Measurements from ENCODE around the gene LRRC15.

Gene LRRC15

GRCh38 chr3:194384569-194385001 lies 15.0 kb upstream of the LRRC15 start:
- Histone ChIP-seq H3K9me3 (ENCODE audit: low read length) (no peaks in the 10 kb centered on the region), H3K27ac (ENCODE audit: low read depth, low read length) (no peak overlapping the region), H3K4me3 (ENCODE audit: low read depth in 1 of 2, low read length in 2 of 2) (no peak overlapping the region), H3K36me3 (ENCODE audit: insufficient read depth, low read length) (no peaks in the 10 kb centered on the region), H3K9ac (ENCODE audit: low read length) (no peak overlapping the region), H3K27me3 (ENCODE audit: control insufficient read depth in 1 of 2, insufficient read depth in 2 of 2, low read length in 2 of 2) (no peaks in the 10 kb centered on the region), H3K4me1 (ENCODE audit: insufficient read depth, low read length) (no peaks in the 10 kb centered on the region)

GRCh38 chr3:194384156-194384555 lies 14.6 kb upstream of the LRRC15 start:
- H3K4me3 ChIP-seq (ENCODE audit: low read depth in 1 of 2, low read length in 2 of 2) = no peak overlapping the region
- no peaks in the 10 kb centered on the region for H3K36me3 ChIP-seq (ENCODE audit: insufficient read depth, low read length)

GRCh38 chr3:194383276-194383940 lies 13.9 kb upstream of the LRRC15 start:
- Histone ChIP-seq H3K36me3 (ENCODE audit: insufficient read depth, low read length) (no peaks in the 10 kb centered on the region), H3K27me3 (ENCODE audit: control insufficient read depth in 1 of 2, insufficient read depth in 2 of 2, low read length in 2 of 2) (no peaks in the 10 kb centered on the region), H3K4me3 (ENCODE audit: low read depth in 1 of 2, low read length in 2 of 2) (no peak overlapping the region), H3K9me3 (ENCODE audit: low read length) (no peaks in the 10 kb centered on the region), H3K9ac (ENCODE audit: low read length) (no peak overlapping the region), H3K27ac (ENCODE audit: low read depth, low read length) (no peak overlapping the region), H3K4me1 (ENCODE audit: insufficient read depth, low read length) (no peaks in the 10 kb centered on the region)

More at GRCh38 chr3:194384156-194384555, 14.6 kb upstream of the LRRC15 start:
- Histone ChIP-seq H3K27ac (ENCODE audit: low read depth, low read length) (no peak overlapping the region), H3K9me3 (ENCODE audit: low read length) (no peaks in the 10 kb centered on the region), H3K4me1 (ENCODE audit: insufficient read depth, low read length) (no peaks in the 10 kb centered on the region), H3K9ac (ENCODE audit: low read length) (no peak overlapping the region), H3K27me3 (ENCODE audit: control insufficient read depth in 1 of 2, insufficient read depth in 2 of 2, low read length in 2 of 2) (no peaks in the 10 kb centered on the region)

- Histone ChIP-seq H3K9ac (ENCODE audit: low read length) (no peak overlapping the region), H3K4me1 (ENCODE audit: insufficient read depth, low read length) (no peaks in the 10 kb centered on the region), H3K27me3 (ENCODE audit: control insufficient read depth in 1 of 2, insufficient read depth in 2 of 2, low read length in 2 of 2) (no peaks in the 10 kb centered on the region), H3K27ac (ENCODE audit: low read depth, low read length) (no peak overlapping the region), H3K36me3 (ENCODE audit: insufficient read depth, low read length) (no peaks in the 10 kb centered on the region), H3K4me3 (ENCODE audit: low read depth in 1 of 2, low read length in 2 of 2) (no peak overlapping the region), H3K9me3 (ENCODE audit: low read length) (no peaks in the 10 kb centered on the region)
Measured at GRCh38 chr3:194382892-194383223, 13.3 kb upstream of the LRRC15 start.

- H3K4me1 ChIP-seq (ENCODE audit: insufficient read depth, low read length) = no peaks in the 10 kb centered on the region
- no peak overlapping the region for H3K27ac ChIP-seq (ENCODE audit: low read depth, low read length)
- H3K9ac ChIP-seq (ENCODE audit: low read length) = no peak overlapping the region
- no peak overlapping the region for H3K4me3 ChIP-seq (ENCODE audit: low read depth in 1 of 2, low read length in 2 of 2)
- H3K36me3 ChIP-seq (ENCODE audit: insufficient read depth, low read length) = no peaks in the 10 kb centered on the region
- H3K27me3 ChIP-seq (ENCODE audit: control insufficient read depth in 1 of 2, insufficient read depth in 2 of 2, low read length in 2 of 2) = no peaks in the 10 kb centered on the region
- no peaks in the 10 kb centered on the region for H3K9me3 ChIP-seq (ENCODE audit: low read length)
Measured at GRCh38 chr3:194382196-194382891, 12.8 kb upstream of the LRRC15 start.

- Histone ChIP-seq H3K27me3 (ENCODE audit: control insufficient read depth in 1 of 2, insufficient read depth in 2 of 2, low read length in 2 of 2) (no peaks in the 10 kb centered on the region), H3K36me3 (ENCODE audit: insufficient read depth, low read length) (no peaks in the 10 kb centered on the region), H3K9ac (ENCODE audit: low read length) (no peak overlapping the region), H3K27ac (ENCODE audit: low read depth, low read length) (no peak overlapping the region), H3K4me3 (ENCODE audit: low read depth in 1 of 2, low read length in 2 of 2) (no peak overlapping the region), H3K9me3 (ENCODE audit: low read length) (no peaks in the 10 kb centered on the region), H3K4me1 (ENCODE audit: insufficient read depth, low read length) (no peaks in the 10 kb centered on the region)
Measured at GRCh38 chr3:194381460-194381875, 11.9 kb upstream of the LRRC15 start.

- no peaks in the 10 kb centered on the region for H3K4me1 ChIP-seq (ENCODE audit: insufficient read depth, low read length)
- no peaks in the 10 kb centered on the region for H3K36me3 ChIP-seq (ENCODE audit: insufficient read depth, low read length)
- no peak overlapping the region for H3K9ac ChIP-seq (ENCODE audit: low read length)
- no peaks in the 10 kb centered on the region for H3K27me3 ChIP-seq (ENCODE audit: control insufficient read depth in 1 of 2, insufficient read depth in 2 of 2, low read length in 2 of 2)
- no peaks in the 10 kb centered on the region for H3K9me3 ChIP-seq (ENCODE audit: low read length)
- no peak overlapping the region for H3K27ac ChIP-seq (ENCODE audit: low read depth, low read length)
- no peak overlapping the region for H3K4me3 ChIP-seq (ENCODE audit: low read depth in 1 of 2, low read length in 2 of 2)
Measured at GRCh38 chr3:194380326-194380725, 10.8 kb upstream of the LRRC15 start.

GRCh38 chr3:194379651-194380050 lies 10.1 kb upstream of the LRRC15 start:
- Histone ChIP-seq H3K27me3 (ENCODE audit: control insufficient read depth in 1 of 2, insufficient read depth in 2 of 2, low read length in 2 of 2) (peaks cover 0 to 4% of the 10 kb centered on the region in 2 donors), H3K9me3 (ENCODE audit: low read length) (no peaks in the 10 kb centered on the region), H3K36me3 (ENCODE audit: insufficient read depth, low read length) (no peaks in the 10 kb centered on the region), H3K9ac (ENCODE audit: low read length) (no peak overlapping the region), H3K4me1 (ENCODE audit: insufficient read depth, low read length) (no peaks in the 10 kb centered on the region), H3K27ac (ENCODE audit: low read depth, low read length) (no peak overlapping the region), H3K4me3 (ENCODE audit: low read depth in 1 of 2, low read length in 2 of 2) (no peak overlapping the region)

GRCh38 chr3:194379231-194379630 lies 9.7 kb upstream of the LRRC15 start:
- H3K27ac ChIP-seq (ENCODE audit: low read depth, low read length) = no peak overlapping the region
- H3K4me3 ChIP-seq (ENCODE audit: low read depth in 1 of 2, low read length in 2 of 2) = no peak overlapping the region
- no peak overlapping the region for H3K9ac ChIP-seq (ENCODE audit: low read length)
- peaks cover 0 to 4% of the 10 kb centered on the region in 2 donors for H3K27me3 ChIP-seq (ENCODE audit: control insufficient read depth in 1 of 2, insufficient read depth in 2 of 2, low read length in 2 of 2)
- no peaks in the 10 kb centered on the region for H3K36me3 ChIP-seq (ENCODE audit: insufficient read depth, low read length)
- H3K4me1 ChIP-seq (ENCODE audit: insufficient read depth, low read length) = no peaks in the 10 kb centered on the region
- no peaks in the 10 kb centered on the region for H3K9me3 ChIP-seq (ENCODE audit: low read length)

GRCh38 chr3:194377708-194378107 lies 8.2 kb upstream of the LRRC15 start:
- Histone ChIP-seq H3K27ac (ENCODE audit: low read depth, low read length) (no peak overlapping the region), H3K4me1 (ENCODE audit: insufficient read depth, low read length) (no peaks in the 10 kb centered on the region), H3K9ac (ENCODE audit: low read length) (no peak overlapping the region), H3K27me3 (ENCODE audit: control insufficient read depth in 1 of 2, insufficient read depth in 2 of 2, low read length in 2 of 2) (peaks cover 0 to 4% of the 10 kb centered on the region in 2 donors), H3K9me3 (ENCODE audit: low read length) (no peaks in the 10 kb centered on the region), H3K4me3 (ENCODE audit: low read depth in 1 of 2, low read length in 2 of 2) (no peak overlapping the region), H3K36me3 (ENCODE audit: insufficient read depth, low read length) (no peaks in the 10 kb centered on the region)

GRCh38 chr3:194376241-194376560 lies 6.7 kb upstream of the LRRC15 start:
- Histone ChIP-seq H3K27me3 (ENCODE audit: control insufficient read depth in 1 of 2, insufficient read depth in 2 of 2, low read length in 2 of 2) (peaks cover 0 to 7% of the 10 kb centered on the region in 2 donors), H3K27ac (ENCODE audit: low read depth, low read length) (no peak overlapping the region), H3K9ac (ENCODE audit: low read length) (no peak overlapping the region), H3K4me1 (ENCODE audit: insufficient read depth, low read length) (no peaks in the 10 kb centered on the region), H3K9me3 (ENCODE audit: low read length) (no peaks in the 10 kb centered on the region), H3K4me3 (ENCODE audit: low read depth in 1 of 2, low read length in 2 of 2) (no peak overlapping the region), H3K36me3 (ENCODE audit: insufficient read depth, low read length) (no peaks in the 10 kb centered on the region)

Data from muscle layer of colon (tissue), 2 donors.